Left hindlimb (tissue), 1 donor: ENCODE data around the gene BCAR3.
"Not testable (repeated sequence)": the region's sequence is repeated elsewhere in the genome, so short reads cannot be mapped to it uniquely, and the experiment has no call there.

Experiments used
- DNase-seq: peaks from one replicate; pipeline ENCODE4 v3.0.0-alpha.2; 2018

Gene BCAR3

DNA sequence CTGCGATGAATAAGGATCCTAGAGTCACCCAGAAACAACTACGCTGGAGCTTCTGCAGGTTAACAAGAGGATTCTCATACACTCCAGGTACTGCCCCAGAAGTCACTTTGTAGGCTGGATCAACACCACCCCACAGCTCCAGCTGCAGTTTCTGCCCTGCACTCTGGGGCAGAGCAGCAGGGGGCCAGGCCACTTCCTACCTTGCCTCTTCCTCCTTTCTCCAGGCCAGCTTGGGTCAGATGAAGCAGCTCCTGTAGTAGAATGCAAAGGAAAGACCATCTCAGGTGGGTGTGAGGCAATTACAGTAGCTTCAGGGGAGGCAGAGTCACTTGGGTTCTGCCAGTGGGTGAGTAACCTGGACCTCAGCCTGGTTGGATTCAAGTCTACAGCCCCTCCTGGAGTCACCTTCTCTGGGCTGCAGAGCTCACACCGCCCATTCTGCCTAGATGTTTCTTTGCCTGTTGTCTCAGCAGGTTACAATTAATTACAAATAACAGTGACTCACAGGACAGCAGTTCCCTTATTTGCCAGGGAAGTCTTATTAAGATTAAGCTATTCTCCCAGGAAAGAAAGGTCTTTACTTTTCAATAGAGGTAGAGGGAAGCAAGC, 24.4 kb upstream of the BCAR3 start:
- DNase-seq: no peak

DNA sequence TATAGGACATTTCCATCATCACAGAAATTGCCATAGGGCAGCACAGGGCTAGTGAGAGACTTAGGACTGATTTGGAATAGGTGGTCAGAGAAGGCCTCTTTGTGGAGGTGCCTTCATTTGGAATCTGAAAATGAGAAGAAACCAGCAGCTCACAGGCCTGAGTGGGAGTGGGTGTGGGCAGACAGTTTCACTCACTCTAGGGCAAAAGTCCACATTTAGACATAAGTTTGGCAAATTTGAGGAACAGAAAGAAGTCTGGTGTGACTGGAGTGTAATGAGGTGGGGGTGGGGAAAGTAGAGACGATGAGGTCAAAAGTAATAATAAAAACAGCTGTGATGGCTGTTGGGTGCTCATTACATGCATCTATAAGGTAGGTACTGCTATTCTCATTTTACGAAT, 22.4 kb upstream of the BCAR3 start:
- no peak for DNase-seq

DNA sequence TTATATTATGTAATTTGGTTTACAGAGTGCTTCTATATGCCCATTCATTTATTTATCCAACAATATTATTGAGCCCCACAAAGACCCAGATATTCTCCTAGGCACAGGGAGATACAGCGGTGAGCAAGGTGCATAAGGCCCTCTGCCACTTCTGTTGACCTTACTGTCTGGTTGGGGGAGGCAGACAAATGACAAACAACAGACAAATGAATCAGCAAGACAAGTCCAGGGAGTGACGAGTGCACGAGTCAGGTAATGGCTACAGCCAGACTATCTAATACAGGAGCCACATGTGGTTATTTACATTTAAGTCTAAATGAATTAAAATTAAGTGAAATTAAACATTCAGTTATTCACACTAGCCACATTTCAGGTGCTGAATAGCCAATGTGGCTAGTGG, 22.0 kb upstream of the BCAR3 start:
- no peak for DNase-seq

DNA sequence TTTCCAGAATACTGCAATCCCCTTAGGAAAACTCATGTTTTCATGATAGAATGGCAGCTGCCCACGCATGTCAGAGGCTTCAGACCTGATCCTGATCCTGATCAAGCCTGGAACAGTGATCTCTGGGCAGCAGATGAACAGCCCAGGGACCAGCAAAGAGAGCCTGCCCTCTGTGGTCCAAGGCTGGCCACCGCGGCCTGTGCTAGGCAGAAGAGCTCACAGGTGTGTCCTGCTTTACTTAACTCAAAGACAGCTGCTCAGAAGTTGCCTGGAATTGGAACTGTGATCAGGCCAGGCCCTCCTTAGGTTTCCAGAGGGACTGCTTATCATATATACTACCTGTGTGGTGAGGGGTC, 21.2 kb upstream of the BCAR3 start:
- DNase-seq: no peak

DNA sequence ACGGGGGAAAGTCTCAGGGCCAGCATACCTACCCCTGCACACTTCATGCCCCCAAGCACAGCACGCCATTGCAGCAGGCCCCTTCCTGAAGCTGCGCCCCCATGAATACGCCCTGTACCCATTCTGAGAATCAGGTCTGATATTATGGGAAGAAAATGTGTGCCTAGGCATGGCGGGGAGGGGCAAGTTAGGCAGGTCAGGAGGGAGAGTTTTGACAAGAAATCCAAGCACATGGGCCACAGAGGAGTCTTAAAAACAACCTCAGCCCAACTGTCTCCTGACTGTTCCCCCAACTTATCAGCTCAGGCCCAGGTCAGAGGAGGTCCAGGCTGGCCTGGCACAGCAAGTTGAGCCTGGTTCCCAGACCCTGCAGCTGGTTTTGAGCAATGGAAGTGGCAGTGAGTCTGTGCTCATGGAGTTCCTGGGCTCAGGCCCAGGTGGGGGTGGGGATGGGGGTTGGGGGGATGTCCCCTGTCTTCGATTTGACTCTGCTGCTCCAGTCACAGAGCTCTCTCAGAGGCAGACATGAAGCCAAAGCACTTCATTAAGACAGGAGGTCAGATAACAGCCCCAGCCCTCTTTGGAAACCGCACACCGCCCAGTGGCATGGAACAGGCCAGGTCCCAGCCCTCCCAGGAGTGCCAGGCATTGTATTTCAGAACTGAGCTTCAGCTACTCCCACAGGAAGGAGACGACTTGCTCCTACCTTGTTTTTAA, 20.6 kb upstream of the BCAR3 start:
- DNase-seq: no peak

DNA sequence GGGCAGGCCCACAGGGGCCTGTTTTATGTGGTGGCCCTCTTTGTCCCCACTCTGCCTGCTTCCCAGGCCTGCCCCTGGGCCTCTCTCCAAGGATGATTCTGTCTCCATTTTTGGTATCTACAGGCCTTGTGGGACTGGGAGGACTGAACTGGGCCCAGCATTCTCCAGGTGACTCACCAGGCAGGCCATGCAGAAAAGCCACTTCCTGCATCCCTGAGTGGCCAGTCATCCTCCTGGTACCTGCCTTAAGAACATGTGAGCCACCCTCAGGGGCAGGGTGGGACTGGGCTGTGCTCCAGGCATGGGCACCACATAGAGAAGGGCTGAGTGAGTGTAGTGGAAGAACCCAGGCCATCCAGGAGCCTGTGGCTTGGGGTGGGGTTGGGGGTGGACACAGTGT, 20.0 kb upstream of the BCAR3 start:
- DNase-seq: no peak

DNA sequence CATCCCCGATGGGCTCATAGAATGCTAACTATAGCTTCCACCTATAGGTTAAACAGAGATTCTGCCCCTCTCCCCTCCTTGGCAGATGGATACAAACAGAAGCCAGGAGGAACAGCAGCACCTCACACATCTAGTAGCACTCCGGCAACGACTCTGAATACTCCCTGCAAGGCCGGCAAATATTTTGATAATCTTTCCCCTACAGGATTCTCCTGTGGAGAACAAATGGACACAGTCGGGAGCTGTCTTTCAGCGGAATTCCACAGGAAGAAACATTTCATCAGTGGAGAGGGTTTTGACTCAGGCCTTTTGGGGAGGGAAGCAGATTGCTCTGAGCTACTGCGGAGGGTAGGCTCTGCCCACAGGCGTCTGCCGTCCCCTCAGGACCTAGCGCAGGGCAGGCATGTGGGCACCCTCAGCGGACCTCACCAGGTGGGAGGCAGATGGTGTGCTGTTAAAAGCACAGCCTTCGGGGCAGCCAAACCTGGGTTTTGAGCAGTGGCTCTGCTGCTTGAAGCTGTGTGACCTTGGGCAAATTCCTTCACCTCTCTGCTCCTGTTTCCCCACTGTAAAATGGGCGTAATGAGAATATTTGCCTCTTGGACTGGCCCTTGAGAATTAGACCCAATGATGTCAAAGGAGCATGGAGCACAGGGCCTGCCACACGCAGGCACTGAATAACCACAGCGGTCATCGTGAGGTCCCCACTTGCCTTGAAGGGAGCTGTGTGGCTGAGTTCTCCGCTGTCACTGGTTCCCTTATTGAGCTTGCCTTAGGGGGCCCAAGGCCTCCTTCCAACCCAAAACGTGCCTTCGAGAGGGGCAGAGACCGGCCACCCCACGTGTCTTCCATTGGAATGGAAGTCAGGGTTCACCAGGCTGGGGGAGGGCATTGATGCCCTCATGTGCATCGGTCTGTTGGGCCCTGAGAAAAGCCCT, 19.2 kb upstream of the BCAR3 start:
- no peak for DNase-seq

DNA sequence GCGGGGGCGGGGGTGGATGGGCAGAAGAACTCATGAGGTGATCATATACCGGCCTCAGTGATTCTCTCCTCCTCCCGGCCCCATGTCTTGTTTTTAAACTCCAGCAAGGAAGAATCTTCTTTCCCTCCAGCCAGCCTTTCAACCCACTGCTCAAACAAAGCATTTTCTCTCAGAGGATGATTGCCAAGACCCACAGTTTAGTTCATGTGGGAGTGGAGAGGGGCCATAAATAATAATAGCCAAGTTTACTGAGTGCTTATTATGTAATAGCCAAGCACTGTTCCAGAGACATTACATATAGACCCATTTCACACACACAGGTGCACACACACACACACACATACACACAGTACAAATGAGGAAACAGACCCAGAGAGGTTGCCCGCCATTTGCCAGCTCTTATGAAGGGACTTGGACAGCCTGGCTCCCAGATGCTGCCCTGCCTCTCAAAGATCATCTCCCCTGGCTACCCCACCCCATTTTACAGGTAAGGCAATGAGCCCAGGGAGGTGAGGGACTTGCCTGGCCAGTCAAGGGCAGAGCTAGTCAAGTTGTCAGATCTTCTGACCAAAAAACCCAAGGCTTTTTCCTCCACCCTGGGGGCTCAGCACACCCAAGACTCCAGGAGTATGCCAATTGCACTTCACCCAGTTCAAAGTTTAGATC, 18.0 kb upstream of the BCAR3 start:
- no peak for DNase-seq

DNA sequence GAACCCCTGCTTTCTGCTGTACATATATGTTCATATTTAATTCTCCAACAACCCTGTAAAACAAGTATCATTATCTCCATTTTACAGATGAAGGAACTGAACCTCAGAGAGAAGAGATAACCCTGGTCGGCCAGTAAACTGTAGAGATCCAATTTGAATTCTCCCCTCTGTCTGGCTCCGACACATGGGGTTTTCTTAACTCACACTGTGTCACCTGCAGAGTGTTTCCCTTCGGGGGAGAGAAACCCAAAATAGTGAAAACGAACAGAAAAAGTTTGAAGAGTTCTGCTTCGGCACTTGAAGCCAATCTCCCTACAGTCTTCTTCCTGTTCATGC, 17.4 kb upstream of the BCAR3 start:
- DNase-seq: no peak

DNA sequence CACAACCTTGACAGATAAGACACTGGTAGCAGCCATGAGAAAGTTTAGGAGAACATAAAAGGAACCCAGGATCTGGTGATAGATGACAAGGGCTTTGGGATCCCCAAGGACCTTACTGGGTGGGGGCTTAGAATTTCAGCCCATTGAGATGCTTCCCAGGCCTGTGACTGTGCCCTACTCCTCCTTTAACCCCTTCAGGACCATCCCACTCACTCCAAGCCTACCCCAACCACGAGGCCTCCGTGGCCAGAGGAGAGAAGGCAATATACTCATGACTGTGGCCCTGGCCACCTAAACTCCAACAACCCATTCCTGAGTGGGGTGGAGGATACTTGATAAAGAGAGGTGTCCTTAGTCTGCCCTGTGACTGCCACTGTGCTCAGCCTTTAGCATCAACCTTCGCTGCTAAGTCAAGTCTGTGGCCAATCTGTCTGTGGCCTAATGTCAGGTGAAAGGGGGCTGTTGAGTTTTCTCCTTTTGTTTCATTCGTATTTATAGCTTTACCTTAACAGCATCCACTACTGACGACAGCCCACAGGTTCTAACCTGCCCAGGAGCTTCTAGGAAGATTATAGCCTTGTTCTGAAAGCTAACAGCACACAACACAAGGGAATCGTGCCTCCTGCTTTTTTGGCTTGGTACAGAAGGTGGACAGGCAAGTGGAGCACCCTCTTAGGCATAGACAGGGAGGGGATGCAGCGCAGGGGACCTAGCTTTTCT, 16.9 kb upstream of the BCAR3 start:
- DNase-seq: no peak

DNA sequence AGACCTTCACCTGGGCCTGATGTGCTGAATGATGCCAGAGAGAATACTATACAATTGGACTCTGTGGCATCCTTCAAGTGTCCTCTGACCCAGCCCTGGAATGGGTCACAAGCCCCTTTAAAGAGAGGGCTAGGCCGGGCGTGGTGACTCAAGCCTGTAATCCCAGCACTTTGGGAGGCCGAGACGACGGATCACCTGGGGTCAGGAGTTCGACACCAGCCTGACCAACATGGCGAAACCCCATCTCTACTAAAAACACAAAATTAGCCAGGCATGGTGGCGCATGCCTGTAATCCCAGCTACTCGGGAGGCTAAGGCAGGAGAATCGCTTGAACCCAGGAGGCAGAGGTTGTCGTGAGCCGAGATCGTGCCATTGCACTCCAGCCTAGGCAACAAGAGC, 15.9 kb upstream of the BCAR3 start:
- DNase-seq: not testable (repeated sequence)

DNA sequence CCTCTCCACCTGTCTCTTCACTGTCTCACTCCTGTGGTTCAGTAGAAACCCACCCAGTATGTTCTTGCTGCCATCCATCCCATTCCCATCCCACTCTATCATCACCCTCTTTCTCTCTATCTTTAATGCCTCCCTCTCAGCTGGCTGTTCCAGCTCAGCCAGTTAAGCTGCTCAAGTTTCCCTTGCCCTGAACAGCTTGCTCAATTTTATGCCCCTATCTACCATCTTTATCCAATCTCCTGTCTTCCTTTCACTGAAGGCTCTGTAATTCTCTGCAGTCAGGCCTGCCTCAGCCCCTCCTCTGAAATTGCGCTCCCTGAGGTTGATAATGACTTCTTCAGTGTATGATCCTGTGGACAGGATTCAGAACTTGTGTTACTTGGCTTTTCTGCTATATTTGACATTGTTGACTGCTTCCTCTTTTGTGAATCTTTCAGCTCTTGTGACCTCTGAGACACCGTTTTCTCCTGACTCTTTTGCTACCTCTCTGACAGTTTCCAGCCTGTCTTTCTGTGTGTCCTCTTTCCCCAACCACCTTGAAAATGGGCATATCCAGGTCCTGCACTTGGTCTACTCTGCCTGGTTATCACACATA, 13.9 kb upstream of the BCAR3 start:
- DNase-seq: no peak

DNA sequence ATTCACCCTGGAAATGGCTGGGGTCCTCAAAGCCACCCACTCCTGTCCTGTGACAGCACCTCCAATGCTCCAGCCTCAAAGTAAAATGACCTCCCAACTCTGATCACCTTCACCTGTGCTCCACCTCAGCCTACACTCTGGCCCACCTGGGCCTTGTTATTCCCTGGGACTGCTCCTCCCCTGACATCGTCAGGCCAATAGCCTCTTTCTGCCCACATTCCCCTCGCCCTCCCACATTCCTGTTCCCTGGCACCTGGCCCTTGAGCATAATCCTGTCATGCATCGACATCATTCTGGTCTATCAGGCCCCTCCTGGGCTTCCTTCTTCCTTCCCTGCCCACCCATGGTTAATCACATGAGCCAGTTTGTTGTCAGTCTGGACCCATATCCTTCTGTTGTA, 13.2 kb upstream of the BCAR3 start:
- no peak for DNase-seq

DNA sequence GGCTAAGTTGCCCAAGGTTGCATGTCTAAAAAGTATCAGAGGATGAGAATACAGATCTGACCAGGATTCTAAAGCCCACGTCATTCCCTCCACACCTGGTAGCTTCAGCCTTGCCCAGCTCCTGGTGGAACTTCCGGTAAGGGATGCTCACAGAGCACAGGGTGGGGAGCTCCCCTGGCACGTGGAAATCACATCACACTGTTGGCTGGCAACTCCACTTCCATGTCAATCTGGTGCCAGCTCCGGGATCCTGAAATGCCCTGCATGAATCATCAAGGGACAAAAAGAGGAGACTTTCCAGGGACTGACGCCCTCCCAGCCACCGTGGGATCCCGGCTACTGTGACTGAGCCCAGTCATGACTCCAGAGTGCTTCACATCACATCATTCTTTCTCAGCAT, 12.4 kb upstream of the BCAR3 start:
- no peak for DNase-seq

DNA sequence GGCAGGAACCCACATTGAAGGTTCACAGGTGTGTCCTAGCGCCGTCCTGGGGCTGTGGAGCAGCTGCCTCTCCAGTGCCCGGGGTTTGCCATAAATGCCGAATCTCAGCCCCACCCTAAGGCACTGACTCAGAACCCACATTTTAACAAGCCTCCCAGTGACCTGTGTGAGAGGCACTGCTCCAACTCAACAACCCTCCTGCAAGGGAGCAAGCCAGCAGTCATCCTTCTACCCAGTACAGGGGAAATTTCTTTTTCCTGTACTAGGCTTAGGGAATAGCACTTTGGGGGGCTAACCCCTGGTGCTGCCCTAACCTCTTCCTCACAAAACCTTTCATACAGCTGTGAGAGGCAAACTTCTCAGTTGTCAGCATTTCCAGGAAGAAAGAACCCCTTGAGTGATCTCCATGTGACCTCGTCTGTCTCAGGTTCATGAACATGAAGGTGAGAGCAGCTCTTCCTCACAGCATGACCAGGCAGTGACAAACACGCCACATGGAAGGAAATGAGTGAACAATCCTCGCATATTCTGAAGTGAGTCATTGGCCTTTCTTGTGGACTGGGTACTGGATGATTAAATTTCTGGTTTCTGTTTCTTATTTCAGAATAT, 11.4 kb upstream of the BCAR3 start:
- no peak for DNase-seq

DNA sequence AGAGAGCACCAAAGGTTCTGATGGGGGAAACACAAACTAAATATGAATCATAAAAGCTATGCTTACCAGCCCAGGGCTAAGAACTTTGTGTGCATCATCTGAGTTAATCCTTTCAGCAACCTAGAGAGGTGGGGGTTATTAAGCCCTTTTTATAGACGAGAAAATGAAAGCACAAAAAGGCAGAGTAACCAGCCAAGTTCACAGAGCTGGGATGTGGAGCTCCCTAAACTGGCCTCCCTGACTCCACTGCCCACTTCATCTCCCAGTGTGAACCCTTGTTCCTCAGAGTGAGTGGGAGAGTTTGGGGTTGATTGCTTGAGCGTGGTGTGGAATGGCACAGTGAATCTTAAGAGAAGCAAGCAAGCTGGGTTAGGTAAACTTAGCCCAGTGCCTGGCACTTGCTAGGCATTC, 10.8 kb upstream of the BCAR3 start:
- DNase-seq: no peak

DNA sequence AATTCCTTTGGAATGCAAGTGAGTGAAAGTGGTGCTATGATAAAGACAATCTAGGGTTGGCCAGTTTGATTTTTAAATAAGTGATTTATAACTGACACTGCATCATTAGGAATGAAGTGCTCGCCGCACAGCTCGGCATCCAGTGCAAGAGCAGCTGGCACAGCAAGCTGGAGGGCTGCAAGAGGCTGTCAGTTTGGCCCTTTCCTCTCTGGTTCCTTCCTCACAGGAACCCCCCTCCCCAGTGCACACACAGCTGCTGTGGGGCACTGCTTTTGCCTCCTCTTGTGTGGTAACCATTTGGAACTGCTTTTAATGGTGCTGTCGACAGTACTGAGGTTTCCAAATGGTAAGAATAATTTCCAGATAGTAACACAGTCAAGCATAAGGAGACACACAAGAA, 10.4 kb upstream of the BCAR3 start:
- DNase-seq: no peak

DNA sequence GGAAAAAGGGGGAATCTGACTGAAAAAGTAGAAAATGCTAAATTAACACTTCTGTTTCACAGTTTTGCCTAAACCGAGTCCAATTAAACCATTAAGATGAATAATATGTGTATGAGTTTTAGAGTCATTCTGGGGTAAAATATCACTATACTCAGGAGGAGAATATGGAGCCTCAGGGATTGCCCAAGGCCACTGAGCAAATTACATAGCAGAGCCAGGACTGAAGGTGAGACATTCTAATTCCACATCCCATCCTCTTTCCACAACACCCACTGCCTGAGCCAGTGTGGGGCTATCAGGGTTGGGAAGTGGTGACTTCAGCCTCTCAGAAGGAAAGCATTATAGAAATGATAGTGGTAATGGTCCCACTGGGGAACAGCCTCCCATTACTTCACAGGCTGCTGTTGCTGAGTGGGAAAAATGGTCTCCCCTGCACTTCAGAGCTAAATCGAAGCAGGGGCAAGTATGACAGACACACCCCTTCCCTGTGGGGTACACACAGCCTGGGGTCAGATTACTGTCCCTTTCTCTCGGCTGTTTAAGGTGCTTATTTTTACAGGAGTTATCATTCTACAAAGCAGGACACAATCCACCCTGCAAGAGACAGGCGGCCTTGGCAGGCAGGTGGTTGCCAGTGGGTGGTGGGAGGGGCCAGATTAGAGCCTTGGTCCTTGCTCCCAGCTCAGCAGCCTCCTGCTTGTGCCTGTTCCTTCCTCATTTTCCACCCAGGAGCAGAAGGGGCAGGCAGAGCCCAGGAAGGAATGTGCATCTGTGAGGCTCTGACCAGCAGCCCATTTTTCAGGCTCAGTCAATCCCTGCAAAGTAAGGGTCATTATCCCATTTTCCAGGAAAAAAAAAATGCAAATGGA, 9.5 kb upstream of the BCAR3 start:
- no peak for DNase-seq

DNA sequence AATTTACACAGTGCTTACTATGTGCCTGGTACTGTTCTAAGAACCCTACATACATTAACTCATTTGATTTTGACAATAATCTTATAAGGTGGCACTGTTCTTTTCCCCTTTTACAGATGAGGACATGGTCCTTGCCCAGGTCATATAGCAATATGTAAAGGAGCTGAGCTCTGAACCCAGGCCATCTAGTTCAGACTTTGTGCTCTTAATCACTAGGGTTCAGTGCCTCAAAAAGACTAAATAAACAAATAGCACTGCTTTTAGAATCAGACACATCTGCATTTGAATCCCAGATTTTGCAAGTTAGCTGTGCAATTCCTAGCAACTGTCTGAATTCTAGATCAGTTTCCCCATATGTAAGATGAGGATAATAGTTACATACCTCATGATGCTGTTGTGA, 8.7 kb upstream of the BCAR3 start:
- DNase-seq: no peak

DNA sequence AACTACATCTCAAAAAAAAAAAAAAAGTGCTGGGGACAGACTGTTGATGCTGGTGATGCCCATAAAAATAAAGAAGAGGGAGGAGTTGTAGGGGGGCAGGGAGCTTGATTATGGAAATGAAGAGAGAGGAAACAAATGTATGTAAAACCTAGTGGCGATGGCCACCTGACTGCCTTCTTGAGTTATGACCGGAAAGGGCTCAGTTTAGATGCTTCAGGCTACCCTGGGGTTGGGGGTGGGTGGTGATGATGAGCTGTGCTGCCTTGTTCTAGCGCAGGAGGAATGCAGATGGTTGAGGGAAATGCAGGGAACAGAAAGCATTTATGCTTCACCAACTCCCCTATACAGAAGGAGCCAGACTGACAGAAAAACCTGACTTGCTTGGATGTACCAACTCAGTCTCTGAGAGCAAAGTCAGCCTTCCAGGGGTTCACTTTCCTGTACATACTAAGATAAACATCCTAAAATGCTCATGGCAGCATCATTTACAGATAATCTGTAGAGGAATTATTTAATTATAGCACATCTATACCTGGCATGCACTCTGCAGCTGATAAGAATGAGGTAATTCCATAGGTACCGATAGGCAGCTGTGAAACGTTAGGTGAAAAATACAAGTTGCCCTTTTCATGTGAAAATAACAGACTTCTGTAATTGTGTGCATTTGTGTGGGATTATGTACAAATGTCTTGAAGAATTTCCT, 8.0 kb upstream of the BCAR3 start:
- DNase-seq: no peak
